CD4-positive, alpha-beta T cell treated with Interleukin-4 for 4 hours (primary cell): Measurements from ENCODE around the gene CACNG7.
A peak's percentile ranks its signal among the peaks of the same experiment; 100 is the strongest.
"Not testable (repeated sequence)": the region's sequence is repeated elsewhere in the genome, so short reads cannot be mapped to it uniquely, and the experiment has no call there.

Source experiments
- DNase-seq: peaks from one replicate; pipeline ENCODE4 v3.0.0-alpha.2; 2020

The CACNG7 gene

GRCh38 chr19:53908935-53909415 is at the start of gene CACNG7:
CACNG7 (plus strand) TSS chr19:53909278; CDS start chr19:53912832, 3,554 bp downstream.
- DNase-seq = no peak

GRCh38 chr19:53864308-53864836 is 44.7 kb upstream of the CACNG7 start:
- DNase-seq = no peak

- peak; percentile 51 for DNase-seq
Observed at GRCh38 chr19:53865523-53865917, 43.6 kb upstream of the CACNG7 start.

GRCh38 chr19:53865918-53866864 is 42.9 kb upstream of the CACNG7 start:
- DNase-seq = peak; percentile 82

- no peak for DNase-seq
Observed at GRCh38 chr19:53866865-53867224, 42.2 kb upstream of the CACNG7 start.

- peak; percentile 100 for DNase-seq
Observed at GRCh38 chr19:53867225-53868090, 41.6 kb upstream of the CACNG7 start, which contains the start of gene MYADM. MYADM (plus strand) TSS chr19:53867883; CDS start chr19:53873530, 5,647 bp downstream.

GRCh38 chr19:53868091-53868891 is 40.8 kb upstream of the CACNG7 start:
- DNase-seq = peak; percentile 48

GRCh38 chr19:53868892-53869804 is 39.9 kb upstream of the CACNG7 start:
- peak; percentile 94 for DNase-seq

- not testable (repeated sequence) for DNase-seq
Observed at GRCh38 chr19:53869805-53870484, 39.1 kb upstream of the CACNG7 start.

GRCh38 chr19:53870485-53870844 is 38.6 kb upstream of the CACNG7 start:
- no peak for DNase-seq

GRCh38 chr19:53871454-53871853 is 37.6 kb upstream of the CACNG7 start:
- no peak for DNase-seq

- DNase-seq = no peak
Observed at GRCh38 chr19:53872762-53873161, 36.3 kb upstream of the CACNG7 start.

GRCh38 chr19:53873773-53874605 is 35.1 kb upstream of the CACNG7 start:
- no peak for DNase-seq

- DNase-seq = no peak
Observed at GRCh38 chr19:53874606-53874990, 34.5 kb upstream of the CACNG7 start.

GRCh38 chr19:53875602-53876325 is 33.3 kb upstream of the CACNG7 start:
- DNase-seq = no peak

GRCh38 chr19:53876651-53877224 is 32.3 kb upstream of the CACNG7 start:
- no peak for DNase-seq

GRCh38 chr19:53877361-53877766 is 31.7 kb upstream of the CACNG7 start:
- DNase-seq = peak; percentile 71

GRCh38 chr19:53878776-53879139 is 30.3 kb upstream of the CACNG7 start:
- DNase-seq = no peak
